GM12878 (cell line): Measurements from ENCODE around the gene CHRNA9. TPM values are rescaled to one million over a fixed set of nuclear protein-coding genes. Genes with fewer than 3 reads are reported as not detected.
A peak's percentile ranks its signal among the peaks of the same experiment; 100 is the strongest.

Experiments used
- ATAC-seq: fragments of 200-7000 bp; cut with Tn5 transposase; 3 replicates; pipeline ENCODE4 v1.9.1; 2020; ENCODE audit warnings: mild to moderate bottlenecking, moderate library complexity
- BruUV-seq: library from RNA; stranded (reverse); fragments of 400-500 nt; replicated peaks from 2 replicates; lab custom pipeline; 2021; lab: Mats Ljungman, UMichigan
- CTCF ChIA-PET: fragments of 300-600 bp; sonication (Branson Sonifier 250); formaldehyde crosslinking; extraction: SDS; loops from one replicate; lab custom pipeline; 2021; ENCODE audit warnings: inconsistent platforms; lab: Yijun Ruan, JAX
- POLR2A ChIA-PET: fragments of 350-600 bp; formaldehyde crosslinking; extraction: SDS; loops from one replicate; lab custom pipeline; 2021; ENCODE audit warnings: inconsistent platforms; lab: Charles Lee
- RAD21 ChIA-PET: fragments of 300-600 bp; sonication (Branson Sonifier 250); formaldehyde crosslinking; loops from one replicate; lab custom pipeline; 2023; ENCODE audit warnings: antibody characterized with exemption; ENCODE audit not compliant: unreplicated experiment; lab: Charles Lee
- SMC1A ChIA-PET: fragments of 300-600 bp; sonication (Branson Sonifier 250); formaldehyde crosslinking; loops from one replicate; lab custom pipeline; 2023; ENCODE audit not compliant: unreplicated experiment, uncharacterized antibody; lab: Charles Lee
- DNase-seq: peaks from one replicate; pipeline ENCODE4 v3.0.0-alpha.2; 2011; ENCODE audit warnings: low read depth, low spot score
- FAIRE-seq: peaks from 3 replicates; lab custom pipeline; 2011; peaks lifted over from hg19 to GRCh38; lab: Jason Lieb, UNC
- H2AFZ ChIP-seq: 2 replicates; pipeline ENCODE4 v1.6.0; 2011; ENCODE audit warnings: low read depth, low read length, control low read depth; ENCODE audit not compliant: control insufficient read depth
- H3K27ac ChIP-seq: 2 replicates; pipeline ENCODE4 v1.5.1; 2011; ENCODE audit warnings: control low read depth; ENCODE audit not compliant: control insufficient read depth, insufficient read depth
- H3K27me3 ChIP-seq, 2 experiments: replicated peaks in 1 of 2; 2 replicates each; pipeline versions ENCODE4 v1.6.0 to v1.6.1; 2011; ENCODE audit warnings: low read length in 1 of 2; ENCODE audit not compliant: control insufficient read depth in 2 of 2, insufficient read depth in 2 of 2
- H3K36me3 ChIP-seq, 2 experiments: 2 replicates each; pipeline ENCODE4 v1.5.1; 2011; ENCODE audit warnings: low read length in 1 of 2; ENCODE audit not compliant: control insufficient read depth in 2 of 2, insufficient read depth in 2 of 2
- H3K4me1 ChIP-seq: 2 replicates; pipeline ENCODE4 v1.6.1; 2011; ENCODE audit warnings: mild to moderate bottlenecking, low read length, moderate library complexity, mixed read lengths; ENCODE audit not compliant: control insufficient read depth, insufficient read depth
- H3K4me2 ChIP-seq: 2 replicates; pipeline ENCODE4 v1.6.0; 2011; ENCODE audit warnings: control low read depth; ENCODE audit not compliant: control insufficient read depth, insufficient read depth
- H3K4me3 ChIP-seq: fragments of 200-600 bp; sonication (generic); 2 replicates; pipeline ENCODE4 v1.5.1; 2016
- H3K79me2 ChIP-seq: 2 replicates; pipeline ENCODE4 v1.6.0; 2011; ENCODE audit warnings: low read length; ENCODE audit not compliant: control insufficient read depth, insufficient read depth
- H3K9ac ChIP-seq: 2 replicates; pipeline ENCODE4 v1.8.0; 2011; ENCODE audit warnings: low read length, control low read depth, mixed read lengths; ENCODE audit not compliant: control insufficient read depth, insufficient read depth
- H3K9me3 ChIP-seq: replicated peaks from 3 replicates; pipeline ENCODE4 v1.5.1; 2011; ENCODE audit warnings: mild to moderate bottlenecking, low read length; ENCODE audit not compliant: control insufficient read depth, insufficient read depth
- H4K20me1 ChIP-seq: 2 replicates; pipeline ENCODE4 v1.6.0; 2011; ENCODE audit not compliant: control insufficient read depth, insufficient read depth
- EP300 ChIP-seq, 2 experiments: fragments of 150-350 bp in 1 of 2; IDR thresholded peaks; 2 replicates each; pipeline ENCODE4 v1.6.1; 2011 to 2012; ENCODE audit warnings: low read depth in 2 of 2, low read length in 2 of 2, borderline replicate concordance in 1 of 2, improper control_type of control experiment in 1 of 2, inconsistent platforms in 1 of 2; ENCODE audit not compliant: control insufficient read depth in 1 of 2
- HDAC2 ChIP-seq: fragments of 200-600 bp; sonication (generic); IDR thresholded peaks from 2 replicates; pipeline ENCODE4 v1.6.1; 2017
- HDGF ChIP-seq: fragments of 450-650 bp; IDR thresholded peaks from 2 replicates; pipeline ENCODE4 v1.6.1; 2016; ENCODE audit warnings: antibody characterized with exemption
- MEF2A ChIP-seq: IDR thresholded peaks from 2 replicates; pipeline ENCODE4 v1.6.1; 2011; ENCODE audit warnings: low read depth, mild to moderate bottlenecking, low read length, moderate library complexity; ENCODE audit not compliant: insufficient read depth
- MTA3 ChIP-seq: IDR thresholded peaks from 2 replicates; pipeline ENCODE4 v1.6.1; 2012; ENCODE audit warnings: low read length, inconsistent platforms, borderline replicate concordance
- MYC ChIP-seq: IDR thresholded peaks from 2 replicates; pipeline ENCODE4 v1.6.1; 2011; ENCODE audit warnings: mild to moderate bottlenecking, low read length, moderate library complexity, inconsistent platforms; ENCODE audit not compliant: insufficient read depth, insufficient replicate concordance, insufficient read length, severe bottlenecking
- NR2F1 ChIP-seq: fragments of 450-650 bp; conservative IDR thresholded peaks from 2 replicates; pipeline ENCODE4 v1.6.1; 2017; ENCODE audit warnings: mild to moderate bottlenecking
- POLR2AphosphoS2 ChIP-seq: IDR thresholded peaks from 2 replicates; pipeline ENCODE4 v1.6.1; 2011; ENCODE audit warnings: low read depth, mild to moderate bottlenecking, low read length, improper control_type of control experiment, moderate library complexity
- RUNX3 ChIP-seq: IDR thresholded peaks from 2 replicates; pipeline ENCODE4 v1.6.1; 2012; ENCODE audit warnings: low read length, inconsistent platforms
- SMAD5 ChIP-seq: IDR thresholded peaks from 2 replicates; pipeline ENCODE4 v1.6.1; 2016; ENCODE audit warnings: antibody characterized with exemption, low read depth
- SREBF2 ChIP-seq: IDR thresholded peaks from 2 replicates; pipeline ENCODE4 v1.6.1; 2012; ENCODE audit warnings: mild to moderate bottlenecking, low read length
- ZNF217 ChIP-seq: fragments of 450-650 bp; IDR thresholded peaks from 2 replicates; pipeline ENCODE4 v1.6.1; 2017; ENCODE audit warnings: antibody characterized with exemption, mild to moderate bottlenecking
- ZNF274 ChIP-seq: IDR thresholded peaks from one replicate; pipeline ENCODE4 v1.8.0; 2011; ENCODE audit not compliant: insufficient read length, insufficient read depth
- ZSCAN29 ChIP-seq: fragments of 450-650 bp; IDR thresholded peaks from 2 replicates; pipeline ENCODE4 v1.6.1; 2017; ENCODE audit warnings: mild to moderate bottlenecking, moderate library complexity
- ZZZ3 ChIP-seq: IDR thresholded peaks from 2 replicates; pipeline ENCODE4 v1.6.1; 2011; ENCODE audit warnings: low read depth; ENCODE audit not compliant: control insufficient read depth, insufficient read length
- WGBS: methylation state at CpG from one replicate; pipeline ENCODE4 v1.1.6; 2016; ENCODE audit warnings: low lambda C conversion rate; ENCODE audit not compliant: insufficient replicate concordance, insufficient coverage; ENCODE audit errors: missing lambda C conversion rate; 5-methylcytosine and 5-hydroxymethylcytosine counted together
- in situ Hi-C: fragments of 300-500 bp; cut with MboI; formaldehyde crosslinking; loops from 9 replicates; pipeline ENCODE4 v1.14.3; 2018; ENCODE audit warnings: mixed read lengths
- intact Hi-C: fragments of 100-400 bp; cut with micrococcal nuclease; formaldehyde crosslinking; loops from one replicate; pipeline ENCODE4 v1.14.2; 2022; ENCODE audit not compliant: unreplicated experiment
- polyA plus RNA-seq, 11 experiments: library from polyadenylated mRNA; depleted of rRNA in 4 of 11; unstranded in 6 of 11; stranded (reverse) in 5 of 11; fragments of >200 nt; fragmentation: Nextera tagmentation in 4 of 11; fragmentation: Illumina TruSeq in 1 of 11; extraction: Ambion mirVana in 4 of 11; extraction: Trizol in 1 of 11; gene quantifications; 1 replicate in 1 of 11; 2 replicates in 10 of 11; pipeline versions ENCODE4 v1.2.1 to v1.2.3, GENCODE V29; 2011 to 2016; ENCODE audit warnings: inconsistent platforms in 2 of 11, missing spikeins in 2 of 11, low read depth in 1 of 11
- total RNA-seq, 4 experiments: library from RNA; depleted of rRNA in 3 of 4; stranded (reverse); fragments of >200 nt in 3 of 4; fragmentation: Illumina TruSeq in 1 of 4; extraction: Trizol in 1 of 4; gene quantifications; 2 replicates each; pipeline versions ENCODE4 v1.2.1 to v1.2.3, GENCODE V29; 2013 to 2021
- TF ChIP-seq, protein P1 (sequence below): fragments of 450-650 bp; IDR thresholded peaks from 2 replicates; pipeline ENCODE4 v1.6.1; 2016; ENCODE audit warnings: mild to moderate bottlenecking, moderate library complexity, borderline replicate concordance
- TF ChIP-seq, protein P2 (sequence below): fragments of 450-650 bp; IDR thresholded peaks from 2 replicates; pipeline ENCODE4 v1.6.1; 2017; ENCODE audit warnings: mild to moderate bottlenecking

The CHRNA9 gene
- total and polyA plus RNA-seq, 10 of the 15 experiments (the other 5 are each of a cell fraction or from before 2014, with no cell fraction given), result 0.05 to 0.09 (median 0.08) TPM; not detected in 7

- Histone ChIP-seq H4K20me1 (no peaks in the 10 kb centered on the region), H3K27me3 (no peaks in the 10 kb centered on the region), H3K4me2 (peak overlapping the region; percentile 68), H3K4me3 (no peak overlapping the region), H3K4me1 (peaks cover 80% of the 10 kb centered on the region), H3K9me3 (no peaks in the 10 kb centered on the region; the same call in 2 of the 3 replicates), H2AFZ (peak overlapping the region; percentile 9), H3K27ac (peak overlapping the region; percentile 88), H3K79me2 (peaks cover 14% of the 10 kb centered on the region), H3K36me3 (no peaks in the 10 kb centered on the region), H3K9ac (peak overlapping the region; percentile 52)
- RAD21 ChIA-PET, result interaction anchor here (0.6 to 10.7 kb wide), 24 partner anchors 8 to 413 kb away, joined by 3 to 356 read pairs (median 4); partner anchors contain the start of gene RHOH
- SMC1A ChIA-PET, result interaction anchor here (0.7 to 11.1 kb wide), 23 partner anchors 11 to 413 kb away, joined by 3 to 374 read pairs (median 5); partner anchors contain the start of gene RHOH
- POLR2A ChIA-PET, result interaction anchor here (0.9 to 3.8 kb wide), 13 partner anchors 11 to 120 kb away, joined by 3 to 33 read pairs (median 6); no protein-coding TSS in a partner anchor
- ATAC-seq, result peak; percentile 67
- peak; percentile 70 for FAIRE-seq
- in situ Hi-C loops, result loop anchor here (5.0 kb wide), 1 partner anchor 103 kb away; no protein-coding TSS in a partner anchor
- BruUV-seq, result no TSS peak
- 1% methylated on average over 13 of the region's 13 CpGs for WGBS
- peak; percentile 100 for DNase-seq
- intact Hi-C loops, result loop anchor here (1.0 to 5.0 kb wide), 7 partner anchors 77 to 328 kb away; partner anchors contain the start of genes N4BP2 and PDS5A
- CTCF ChIA-PET, result interaction anchor here (0.7 to 7.4 kb wide), 18 partner anchors 9 to 413 kb away, joined by 3 to 121 read pairs (median 5); no protein-coding TSS in a partner anchor
- TF ChIP-seq POLR2AphosphoS2, result no peak
- no peak for TF ChIP-seq MTA3
- TF ChIP-seq, protein P1, sequence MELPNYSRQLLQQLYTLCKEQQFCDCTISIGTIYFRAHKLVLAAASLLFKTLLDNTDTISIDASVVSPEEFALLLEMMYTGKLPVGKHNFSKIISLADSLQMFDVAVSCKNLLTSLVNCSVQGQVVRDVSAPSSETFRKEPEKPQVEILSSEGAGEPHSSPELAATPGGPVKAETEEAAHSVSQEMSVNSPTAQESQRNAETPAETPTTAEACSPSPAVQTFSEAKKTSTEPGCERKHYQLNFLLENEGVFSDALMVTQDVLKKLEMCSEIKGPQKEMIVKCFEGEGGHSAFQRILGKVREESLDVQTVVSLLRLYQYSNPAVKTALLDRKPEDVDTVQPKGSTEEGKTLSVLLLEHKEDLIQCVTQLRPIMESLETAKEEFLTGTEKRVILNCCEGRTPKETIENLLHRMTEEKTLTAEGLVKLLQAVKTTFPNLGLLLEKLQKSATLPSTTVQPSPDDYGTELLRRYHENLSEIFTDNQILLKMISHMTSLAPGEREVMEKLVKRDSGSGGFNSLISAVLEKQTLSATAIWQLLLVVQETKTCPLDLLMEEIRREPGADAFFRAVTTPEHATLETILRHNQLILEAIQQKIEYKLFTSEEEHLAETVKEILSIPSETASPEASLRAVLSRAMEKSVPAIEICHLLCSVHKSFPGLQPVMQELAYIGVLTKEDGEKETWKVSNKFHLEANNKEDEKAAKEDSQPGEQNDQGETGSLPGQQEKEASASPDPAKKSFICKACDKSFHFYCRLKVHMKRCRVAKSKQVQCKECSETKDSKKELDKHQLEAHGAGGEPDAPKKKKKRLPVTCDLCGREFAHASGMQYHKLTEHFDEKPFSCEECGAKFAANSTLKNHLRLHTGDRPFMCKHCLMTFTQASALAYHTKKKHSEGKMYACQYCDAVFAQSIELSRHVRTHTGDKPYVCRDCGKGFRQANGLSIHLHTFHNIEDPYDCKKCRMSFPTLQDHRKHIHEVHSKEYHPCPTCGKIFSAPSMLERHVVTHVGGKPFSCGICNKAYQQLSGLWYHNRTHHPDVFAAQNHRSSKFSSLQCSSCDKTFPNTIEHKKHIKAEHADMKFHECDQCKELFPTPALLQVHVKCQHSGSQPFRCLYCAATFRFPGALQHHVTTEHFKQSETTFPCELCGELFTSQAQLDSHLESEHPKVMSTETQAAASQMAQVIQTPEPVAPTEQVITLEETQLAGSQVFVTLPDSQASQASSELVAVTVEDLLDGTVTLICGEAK, result no peak
- peak in 1 of 2 experiments; percentile 97; a peak in 2 of 4 replicates for TF ChIP-seq EP300 (IDR thresholded peaks at IDR 0.05; ENCODE audit: borderline replicate concordance in 1 of 2, control insufficient read depth in 1 of 2, low read depth in 2 of 2, low read length in 2 of 2)
- TF ChIP-seq NR2F1, result peak; percentile 96
- no peak for TF ChIP-seq RUNX3
- no peak for TF ChIP-seq SMAD5
- TF ChIP-seq ZNF274, result no peak
- TF ChIP-seq MEF2A, result peak; percentile 69; the same call in 1 of the 2 replicates
- no peak for TF ChIP-seq HDAC2
- TF ChIP-seq, protein P2, sequence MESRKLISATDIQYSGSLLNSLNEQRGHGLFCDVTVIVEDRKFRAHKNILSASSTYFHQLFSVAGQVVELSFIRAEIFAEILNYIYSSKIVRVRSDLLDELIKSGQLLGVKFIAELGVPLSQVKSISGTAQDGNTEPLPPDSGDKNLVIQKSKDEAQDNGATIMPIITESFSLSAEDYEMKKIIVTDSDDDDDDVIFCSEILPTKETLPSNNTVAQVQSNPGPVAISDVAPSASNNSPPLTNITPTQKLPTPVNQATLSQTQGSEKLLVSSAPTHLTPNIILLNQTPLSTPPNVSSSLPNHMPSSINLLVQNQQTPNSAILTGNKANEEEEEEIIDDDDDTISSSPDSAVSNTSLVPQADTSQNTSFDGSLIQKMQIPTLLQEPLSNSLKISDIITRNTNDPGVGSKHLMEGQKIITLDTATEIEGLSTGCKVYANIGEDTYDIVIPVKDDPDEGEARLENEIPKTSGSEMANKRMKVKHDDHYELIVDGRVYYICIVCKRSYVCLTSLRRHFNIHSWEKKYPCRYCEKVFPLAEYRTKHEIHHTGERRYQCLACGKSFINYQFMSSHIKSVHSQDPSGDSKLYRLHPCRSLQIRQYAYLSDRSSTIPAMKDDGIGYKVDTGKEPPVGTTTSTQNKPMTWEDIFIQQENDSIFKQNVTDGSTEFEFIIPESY, result no peak
- peak; percentile 92 for TF ChIP-seq ZNF217
- no peak for TF ChIP-seq HDGF
- TF ChIP-seq ZZZ3, result no peak
- TF ChIP-seq SREBF2, result no peak
- 0 out of 2 replicates have a peak, but pooled peaks have one; percentile 40 for TF ChIP-seq ZSCAN29
- TF ChIP-seq MYC, result no peak
These were observed 29.6 kb upstream of the CHRNA9 start for GRCh38 chr4:40305328-40306170.
